GM21619 (cell line): ENCODE results near the gene FHIP1A.
A peak's percentile ranks its signal among the peaks of the same experiment; 100 is the strongest.

Source experiments
- ATAC-seq: cut with Tn5 transposase; IDR thresholded peaks from one replicate; pipeline ENCODE4 v1.9.1; 2021; ENCODE audit not compliant: unreplicated experiment

Gene FHIP1A

GRCh38 chr4:151417766-151418376 lies 8.9 kb downstream of the FHIP1A start:
- no peak for ATAC-seq

GRCh38 chr4:151418385-151418784 lies 9.4 kb downstream of the FHIP1A start:
- no peak for ATAC-seq

- ATAC-seq: no peak
Measured at GRCh38 chr4:151418856-151419255, 9.9 kb downstream of the FHIP1A start.

- no peak for ATAC-seq
Measured at GRCh38 chr4:151420250-151420807, 11.4 kb downstream of the FHIP1A start.

- ATAC-seq: no peak
Measured at GRCh38 chr4:151422854-151423253, 13.9 kb downstream of the FHIP1A start.

GRCh38 chr4:151426513-151426912 lies 17.5 kb downstream of the FHIP1A start:
- ATAC-seq: no peak

- ATAC-seq: no peak
Measured at GRCh38 chr4:151427266-151427665, 18.3 kb downstream of the FHIP1A start.

- no peak for ATAC-seq
Measured at GRCh38 chr4:151428346-151428745, 19.4 kb downstream of the FHIP1A start.

GRCh38 chr4:151429957-151430570 lies 21.1 kb downstream of the FHIP1A start:
- ATAC-seq: peak; percentile 80

- ATAC-seq: no peak
Measured at GRCh38 chr4:151430740-151431457, 21.9 kb downstream of the FHIP1A start.

GRCh38 chr4:151431728-151432127 lies 22.8 kb downstream of the FHIP1A start:
- no peak for ATAC-seq

GRCh38 chr4:151432654-151433053 lies 23.7 kb downstream of the FHIP1A start:
- no peak for ATAC-seq

GRCh38 chr4:151434183-151434860 lies 25.3 kb downstream of the FHIP1A start:
- ATAC-seq: no peak

- ATAC-seq: no peak
Measured at GRCh38 chr4:151436093-151436518, 27.1 kb downstream of the FHIP1A start.

- no peak for ATAC-seq
Measured at GRCh38 chr4:151437505-151437904, 28.5 kb downstream of the FHIP1A start.

- ATAC-seq: no peak
Measured at GRCh38 chr4:151438154-151438553, 29.2 kb downstream of the FHIP1A start.

- peak; percentile 57 for ATAC-seq
Measured at GRCh38 chr4:151439320-151439719, 30.3 kb downstream of the FHIP1A start.

GRCh38 chr4:151442002-151442401 lies 33.0 kb downstream of the FHIP1A start:
- no peak for ATAC-seq

GRCh38 chr4:151443247-151443646 lies 34.3 kb downstream of the FHIP1A start:
- no peak for ATAC-seq

- ATAC-seq: no peak
Measured at GRCh38 chr4:151443752-151444151, 34.8 kb downstream of the FHIP1A start.

GRCh38 chr4:151446208-151446607 lies 37.2 kb downstream of the FHIP1A start:
- no peak for ATAC-seq
